ENCODE measurements around the gene FCN3. TPM values are rescaled to one million over a fixed set of nuclear protein-coding genes. Genes with fewer than 3 reads are reported as not detected.
A peak's percentile ranks its signal among the peaks of the same experiment; 100 is the strongest.

FCN3 gene
- total and polyA plus RNA-seq, 9 of the 15 experiments (the other 6 are each of a cell fraction or from before 2014, with no cell fraction given): 0.49 TPM; not detected in 8

DNA sequence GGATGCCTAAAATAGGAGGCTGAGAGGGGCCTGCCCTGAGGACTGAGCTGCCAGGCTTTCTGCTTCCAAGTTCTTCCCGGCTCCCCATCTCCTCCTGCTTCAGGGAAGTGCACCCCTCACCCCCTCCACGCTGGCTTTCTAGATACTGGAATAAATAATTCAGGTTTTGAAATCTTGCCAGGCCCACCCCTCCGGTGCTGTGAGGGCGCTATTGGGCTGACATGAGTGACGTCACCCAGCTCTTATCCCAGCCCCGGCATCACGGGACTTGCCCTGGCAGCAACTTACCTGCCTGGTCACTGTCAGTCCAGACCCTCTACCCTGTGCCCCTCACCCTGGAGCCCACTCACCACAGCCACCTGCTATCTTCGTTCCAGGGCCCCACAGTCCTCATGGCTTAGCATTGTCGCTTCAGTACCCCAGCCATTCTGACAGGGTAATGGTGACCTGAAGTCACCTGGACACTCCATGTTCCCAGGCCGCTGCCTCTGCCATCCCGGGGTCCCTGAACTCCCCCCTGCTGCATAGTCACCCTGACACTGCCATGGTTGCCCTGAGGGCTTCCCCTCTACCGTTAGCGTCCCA, 17.0 kb upstream of the FCN3 start (continued):
- TF ChIP-seq, protein P1, sequence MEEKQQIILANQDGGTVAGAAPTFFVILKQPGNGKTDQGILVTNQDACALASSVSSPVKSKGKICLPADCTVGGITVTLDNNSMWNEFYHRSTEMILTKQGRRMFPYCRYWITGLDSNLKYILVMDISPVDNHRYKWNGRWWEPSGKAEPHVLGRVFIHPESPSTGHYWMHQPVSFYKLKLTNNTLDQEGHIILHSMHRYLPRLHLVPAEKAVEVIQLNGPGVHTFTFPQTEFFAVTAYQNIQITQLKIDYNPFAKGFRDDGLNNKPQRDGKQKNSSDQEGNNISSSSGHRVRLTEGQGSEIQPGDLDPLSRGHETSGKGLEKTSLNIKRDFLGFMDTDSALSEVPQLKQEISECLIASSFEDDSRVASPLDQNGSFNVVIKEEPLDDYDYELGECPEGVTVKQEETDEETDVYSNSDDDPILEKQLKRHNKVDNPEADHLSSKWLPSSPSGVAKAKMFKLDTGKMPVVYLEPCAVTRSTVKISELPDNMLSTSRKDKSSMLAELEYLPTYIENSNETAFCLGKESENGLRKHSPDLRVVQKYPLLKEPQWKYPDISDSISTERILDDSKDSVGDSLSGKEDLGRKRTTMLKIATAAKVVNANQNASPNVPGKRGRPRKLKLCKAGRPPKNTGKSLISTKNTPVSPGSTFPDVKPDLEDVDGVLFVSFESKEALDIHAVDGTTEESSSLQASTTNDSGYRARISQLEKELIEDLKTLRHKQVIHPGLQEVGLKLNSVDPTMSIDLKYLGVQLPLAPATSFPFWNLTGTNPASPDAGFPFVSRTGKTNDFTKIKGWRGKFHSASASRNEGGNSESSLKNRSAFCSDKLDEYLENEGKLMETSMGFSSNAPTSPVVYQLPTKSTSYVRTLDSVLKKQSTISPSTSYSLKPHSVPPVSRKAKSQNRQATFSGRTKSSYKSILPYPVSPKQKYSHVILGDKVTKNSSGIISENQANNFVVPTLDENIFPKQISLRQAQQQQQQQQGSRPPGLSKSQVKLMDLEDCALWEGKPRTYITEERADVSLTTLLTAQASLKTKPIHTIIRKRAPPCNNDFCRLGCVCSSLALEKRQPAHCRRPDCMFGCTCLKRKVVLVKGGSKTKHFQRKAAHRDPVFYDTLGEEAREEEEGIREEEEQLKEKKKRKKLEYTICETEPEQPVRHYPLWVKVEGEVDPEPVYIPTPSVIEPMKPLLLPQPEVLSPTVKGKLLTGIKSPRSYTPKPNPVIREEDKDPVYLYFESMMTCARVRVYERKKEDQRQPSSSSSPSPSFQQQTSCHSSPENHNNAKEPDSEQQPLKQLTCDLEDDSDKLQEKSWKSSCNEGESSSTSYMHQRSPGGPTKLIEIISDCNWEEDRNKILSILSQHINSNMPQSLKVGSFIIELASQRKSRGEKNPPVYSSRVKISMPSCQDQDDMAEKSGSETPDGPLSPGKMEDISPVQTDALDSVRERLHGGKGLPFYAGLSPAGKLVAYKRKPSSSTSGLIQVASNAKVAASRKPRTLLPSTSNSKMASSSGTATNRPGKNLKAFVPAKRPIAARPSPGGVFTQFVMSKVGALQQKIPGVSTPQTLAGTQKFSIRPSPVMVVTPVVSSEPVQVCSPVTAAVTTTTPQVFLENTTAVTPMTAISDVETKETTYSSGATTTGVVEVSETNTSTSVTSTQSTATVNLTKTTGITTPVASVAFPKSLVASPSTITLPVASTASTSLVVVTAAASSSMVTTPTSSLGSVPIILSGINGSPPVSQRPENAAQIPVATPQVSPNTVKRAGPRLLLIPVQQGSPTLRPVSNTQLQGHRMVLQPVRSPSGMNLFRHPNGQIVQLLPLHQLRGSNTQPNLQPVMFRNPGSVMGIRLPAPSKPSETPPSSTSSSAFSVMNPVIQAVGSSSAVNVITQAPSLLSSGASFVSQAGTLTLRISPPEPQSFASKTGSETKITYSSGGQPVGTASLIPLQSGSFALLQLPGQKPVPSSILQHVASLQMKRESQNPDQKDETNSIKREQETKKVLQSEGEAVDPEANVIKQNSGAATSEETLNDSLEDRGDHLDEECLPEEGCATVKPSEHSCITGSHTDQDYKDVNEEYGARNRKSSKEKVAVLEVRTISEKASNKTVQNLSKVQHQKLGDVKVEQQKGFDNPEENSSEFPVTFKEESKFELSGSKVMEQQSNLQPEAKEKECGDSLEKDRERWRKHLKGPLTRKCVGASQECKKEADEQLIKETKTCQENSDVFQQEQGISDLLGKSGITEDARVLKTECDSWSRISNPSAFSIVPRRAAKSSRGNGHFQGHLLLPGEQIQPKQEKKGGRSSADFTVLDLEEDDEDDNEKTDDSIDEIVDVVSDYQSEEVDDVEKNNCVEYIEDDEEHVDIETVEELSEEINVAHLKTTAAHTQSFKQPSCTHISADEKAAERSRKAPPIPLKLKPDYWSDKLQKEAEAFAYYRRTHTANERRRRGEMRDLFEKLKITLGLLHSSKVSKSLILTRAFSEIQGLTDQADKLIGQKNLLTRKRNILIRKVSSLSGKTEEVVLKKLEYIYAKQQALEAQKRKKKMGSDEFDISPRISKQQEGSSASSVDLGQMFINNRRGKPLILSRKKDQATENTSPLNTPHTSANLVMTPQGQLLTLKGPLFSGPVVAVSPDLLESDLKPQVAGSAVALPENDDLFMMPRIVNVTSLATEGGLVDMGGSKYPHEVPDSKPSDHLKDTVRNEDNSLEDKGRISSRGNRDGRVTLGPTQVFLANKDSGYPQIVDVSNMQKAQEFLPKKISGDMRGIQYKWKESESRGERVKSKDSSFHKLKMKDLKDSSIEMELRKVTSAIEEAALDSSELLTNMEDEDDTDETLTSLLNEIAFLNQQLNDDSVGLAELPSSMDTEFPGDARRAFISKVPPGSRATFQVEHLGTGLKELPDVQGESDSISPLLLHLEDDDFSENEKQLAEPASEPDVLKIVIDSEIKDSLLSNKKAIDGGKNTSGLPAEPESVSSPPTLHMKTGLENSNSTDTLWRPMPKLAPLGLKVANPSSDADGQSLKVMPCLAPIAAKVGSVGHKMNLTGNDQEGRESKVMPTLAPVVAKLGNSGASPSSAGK (IDR thresholded peaks at IDR 0.05): no peak
- TF ChIP-seq, protein P2, sequence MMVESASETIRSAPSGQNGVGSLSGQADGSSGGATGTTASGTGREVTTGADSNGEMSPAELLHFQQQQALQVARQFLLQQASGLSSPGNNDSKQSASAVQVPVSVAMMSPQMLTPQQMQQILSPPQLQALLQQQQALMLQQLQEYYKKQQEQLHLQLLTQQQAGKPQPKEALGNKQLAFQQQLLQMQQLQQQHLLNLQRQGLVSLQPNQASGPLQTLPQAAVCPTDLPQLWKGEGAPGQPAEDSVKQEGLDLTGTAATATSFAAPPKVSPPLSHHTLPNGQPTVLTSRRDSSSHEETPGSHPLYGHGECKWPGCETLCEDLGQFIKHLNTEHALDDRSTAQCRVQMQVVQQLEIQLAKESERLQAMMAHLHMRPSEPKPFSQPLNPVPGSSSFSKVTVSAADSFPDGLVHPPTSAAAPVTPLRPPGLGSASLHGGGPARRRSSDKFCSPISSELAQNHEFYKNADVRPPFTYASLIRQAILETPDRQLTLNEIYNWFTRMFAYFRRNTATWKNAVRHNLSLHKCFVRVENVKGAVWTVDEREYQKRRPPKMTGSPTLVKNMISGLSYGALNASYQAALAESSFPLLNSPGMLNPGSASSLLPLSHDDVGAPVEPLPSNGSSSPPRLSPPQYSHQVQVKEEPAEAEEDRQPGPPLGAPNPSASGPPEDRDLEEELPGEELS (CRISPR knock-in tag; IDR thresholded peaks at IDR 0.05; ENCODE audit: borderline replicate concordance): no peak
- no peak for TF ChIP-seq RCOR1 (IDR thresholded peaks at IDR 0.05; ENCODE audit: borderline replicate concordance in 1 of 2, low read depth in 2 of 2, low read length in 2 of 2)
- TF ChIP-seq ARID2 (IDR thresholded peaks at IDR 0.05): no peak
- TF ChIP-seq, protein P3, sequence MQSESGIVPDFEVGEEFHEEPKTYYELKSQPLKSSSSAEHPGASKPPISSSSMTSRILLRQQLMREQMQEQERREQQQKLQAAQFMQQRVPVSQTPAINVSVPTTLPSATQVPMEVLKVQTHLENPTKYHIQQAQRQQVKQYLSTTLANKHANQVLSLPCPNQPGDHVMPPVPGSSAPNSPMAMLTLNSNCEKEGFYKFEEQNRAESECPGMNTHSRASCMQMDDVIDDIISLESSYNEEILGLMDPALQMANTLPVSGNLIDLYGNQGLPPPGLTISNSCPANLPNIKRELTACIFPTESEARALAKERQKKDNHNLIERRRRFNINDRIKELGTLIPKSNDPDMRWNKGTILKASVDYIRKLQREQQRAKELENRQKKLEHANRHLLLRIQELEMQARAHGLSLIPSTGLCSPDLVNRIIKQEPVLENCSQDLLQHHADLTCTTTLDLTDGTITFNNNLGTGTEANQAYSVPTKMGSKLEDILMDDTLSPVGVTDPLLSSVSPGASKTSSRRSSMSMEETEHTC (IDR thresholded peaks at IDR 0.05): peak; percentile 79
- TF ChIP-seq, protein P4, sequence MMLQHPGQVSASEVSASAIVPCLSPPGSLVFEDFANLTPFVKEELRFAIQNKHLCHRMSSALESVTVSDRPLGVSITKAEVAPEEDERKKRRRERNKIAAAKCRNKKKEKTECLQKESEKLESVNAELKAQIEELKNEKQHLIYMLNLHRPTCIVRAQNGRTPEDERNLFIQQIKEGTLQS (IDR thresholded peaks at IDR 0.05): peak; percentile 95
- TF ChIP-seq, protein P4 (CRISPR knock-in tag; conservative IDR thresholded peaks at IDR 0.05): no peak
